Dendritic cell treated with granulocyte-macrophage colony-stimulating factor and Interleukin-4, amounts not matched to agents 40 ng/mL and 50 ng/mL, for 4 days (primary cell): ENCODE data around the gene DDC.
"Not testable (repeated sequence)": the region's sequence is repeated elsewhere in the genome, so short reads cannot be mapped to it uniquely, and the experiment has no call there.

Experiments used
- H3K27ac Mint-ChIP-seq: one replicate; pipeline ENCODE4 v1.8.0; 2022; ENCODE audit warnings: mild to moderate bottlenecking, mixed read lengths
- H3K27me3 Mint-ChIP-seq: one replicate; pipeline ENCODE4 v1.8.0; 2022; ENCODE audit warnings: mild to moderate bottlenecking, mixed read lengths
- H3K36me3 Mint-ChIP-seq: one replicate; pipeline ENCODE4 v1.8.0; 2022; ENCODE audit warnings: low read depth, mixed read lengths
- H3K4me1 Mint-ChIP-seq: one replicate; pipeline ENCODE4 v1.8.0; 2022; ENCODE audit warnings: low read depth, mixed read lengths
- H3K4me3 Mint-ChIP-seq: one replicate; pipeline ENCODE4 v1.8.0; 2022; ENCODE audit warnings: mild to moderate bottlenecking, moderate library complexity, mixed read lengths
- H3K9me3 Mint-ChIP-seq: one replicate; pipeline ENCODE4 v1.8.0; 2022; ENCODE audit warnings: mixed read lengths
- intact Hi-C: fragments of 100-400 bp; cut with micrococcal nuclease; formaldehyde crosslinking; loops from one replicate; pipeline ENCODE4 v1.15.0; 2022

The DDC gene

DNA sequence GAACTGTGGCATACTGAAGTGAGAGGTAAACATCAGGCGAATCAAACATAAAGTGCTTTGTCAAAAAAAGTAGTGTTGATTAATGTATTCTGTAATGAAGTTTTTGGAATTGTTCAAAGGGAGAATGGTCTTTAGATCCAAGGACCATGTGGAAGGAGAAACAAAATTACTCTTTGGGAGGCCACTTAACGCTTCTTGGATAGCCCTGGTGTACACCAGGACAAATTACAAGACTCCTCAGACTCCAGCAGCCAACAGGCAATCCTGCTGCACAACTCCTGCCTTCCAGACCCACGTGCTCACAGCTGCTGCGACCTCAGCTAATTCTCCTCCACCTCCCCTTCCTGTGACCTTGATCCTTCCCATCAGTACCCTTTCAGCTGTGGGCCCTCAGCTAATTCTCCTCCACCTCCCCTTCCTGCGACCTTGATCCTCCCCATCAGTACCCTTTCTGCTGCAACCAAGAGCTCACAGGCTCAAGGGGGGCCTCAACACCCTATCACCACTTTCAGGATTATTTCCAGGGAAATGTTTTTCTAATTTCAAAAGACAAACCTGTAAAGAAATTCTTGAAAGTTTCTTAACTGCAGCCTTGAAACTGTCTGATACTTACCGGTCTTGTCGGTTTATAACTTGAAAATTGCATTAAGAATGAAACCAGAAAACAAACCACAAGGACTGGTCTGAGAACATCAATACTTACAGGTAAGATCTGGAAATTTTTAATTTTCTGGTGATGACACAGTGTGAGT lies 29.7 kb upstream of the DDC start:
- Mint-ChIP-seq H3K27me3 (no peaks in the 10 kb centered on the region), H3K9me3 (no peaks in the 10 kb centered on the region), H3K27ac (no peak overlapping the region), H3K4me1 (peaks cover 9% of the 10 kb centered on the region), H3K36me3 (peaks cover 13% of the 10 kb centered on the region), H3K4me3 (no peak overlapping the region)
- intact Hi-C loops, result no loop called here

- Mint-ChIP-seq H3K4me3 (no peak overlapping the region), H3K9me3 (no peaks in the 10 kb centered on the region), H3K27ac (no peak overlapping the region), H3K27me3 (no peaks in the 10 kb centered on the region), H3K36me3 (peaks cover 13% of the 10 kb centered on the region), H3K4me1 (peaks cover 9% of the 10 kb centered on the region)
- intact Hi-C loops, result no loop called here
Observed at GRCh38 chr7:50594136-50594535, 28.9 kb upstream of the DDC start.

- peaks cover 13% of the 10 kb centered on the region for H3K36me3 Mint-ChIP-seq
- no peak overlapping the region for H3K4me3 Mint-ChIP-seq
- intact Hi-C loops, result no loop called here
- H3K9me3 Mint-ChIP-seq, result no peaks in the 10 kb centered on the region
- H3K27me3 Mint-ChIP-seq, result no peaks in the 10 kb centered on the region
- no peaks in the 10 kb centered on the region for H3K4me1 Mint-ChIP-seq
- H3K27ac Mint-ChIP-seq, result no peak overlapping the region
Observed at GRCh38 chr7:50592940-50593339, 27.7 kb upstream of the DDC start.

DNA sequence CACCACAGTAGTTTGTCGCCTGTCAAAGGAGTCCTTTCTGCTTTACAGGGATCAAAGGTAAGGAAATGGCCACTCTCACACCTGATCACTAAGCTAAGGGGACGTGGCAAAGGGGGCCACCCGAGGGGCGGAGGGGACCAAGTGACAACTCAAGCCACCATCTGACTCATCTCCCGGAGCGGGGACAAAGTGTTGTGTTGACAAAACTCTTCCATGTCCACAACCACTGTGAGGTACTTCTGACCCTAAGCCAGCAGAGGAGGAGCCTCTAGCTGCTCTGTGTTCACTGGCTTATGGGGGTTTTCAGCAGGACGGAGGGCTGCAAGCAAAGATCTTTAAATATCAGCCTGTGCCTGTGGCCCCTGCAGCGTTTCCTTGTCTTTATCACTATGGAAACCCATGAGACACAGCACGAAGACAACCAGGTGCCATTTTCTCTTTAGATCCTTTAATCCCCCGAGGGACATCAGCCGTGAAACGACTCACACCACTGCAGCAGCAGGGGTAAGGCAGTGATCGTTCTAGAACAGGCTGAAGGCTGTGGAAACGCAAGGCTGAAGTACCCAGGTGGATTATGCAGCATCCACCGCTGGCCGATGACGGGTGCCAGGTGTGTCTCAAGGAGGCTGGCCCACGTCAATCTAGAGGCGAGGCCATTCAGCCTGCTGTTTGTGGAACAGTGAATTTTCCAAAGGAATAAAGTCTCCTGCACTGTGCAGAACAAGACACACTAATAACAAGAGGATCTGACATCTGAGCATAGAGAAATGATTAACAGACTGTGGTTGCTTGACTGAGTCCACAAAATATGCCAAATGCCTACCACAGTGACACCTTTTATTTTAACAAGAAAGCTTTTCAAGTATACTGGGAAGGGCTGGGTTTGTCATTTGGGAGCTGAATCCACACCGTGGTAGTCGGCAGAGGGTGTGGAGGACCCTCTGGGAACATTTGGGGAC lies 26.6 kb upstream of the DDC start:
- peaks cover 13% of the 10 kb centered on the region for H3K36me3 Mint-ChIP-seq
- no peaks in the 10 kb centered on the region for H3K9me3 Mint-ChIP-seq
- H3K4me1 Mint-ChIP-seq, result no peaks in the 10 kb centered on the region
- no peaks in the 10 kb centered on the region for H3K27me3 Mint-ChIP-seq
- no peak overlapping the region for H3K4me3 Mint-ChIP-seq
- no peak overlapping the region for H3K27ac Mint-ChIP-seq
- intact Hi-C loops, result no loop called here

DNA sequence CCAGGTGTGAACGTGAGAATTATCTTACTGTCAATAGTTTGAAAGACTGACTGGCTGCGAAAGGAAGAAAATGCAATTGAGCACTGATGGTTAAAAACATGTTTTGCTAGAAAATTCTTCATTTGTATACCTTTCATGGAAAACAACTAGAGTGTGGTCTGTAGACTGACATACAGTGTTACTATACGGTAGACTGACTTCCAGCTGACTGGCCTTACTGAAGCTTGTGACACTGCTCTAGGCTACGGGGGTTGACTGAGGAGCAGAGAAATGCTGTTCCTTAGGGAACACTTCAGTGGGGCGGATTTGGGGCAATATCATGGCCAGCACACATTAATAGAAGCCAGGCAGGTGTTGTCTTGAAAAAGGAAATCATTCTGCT lies 25.9 kb upstream of the DDC start:
- Mint-ChIP-seq H3K27ac (no peak overlapping the region), H3K9me3 (no peaks in the 10 kb centered on the region), H3K36me3 (peaks cover 13% of the 10 kb centered on the region), H3K4me1 (no peaks in the 10 kb centered on the region), H3K27me3 (no peaks in the 10 kb centered on the region), H3K4me3 (no peak overlapping the region)
- intact Hi-C loops, result no loop called here

GRCh38 chr7:50590535-50590934 lies 25.3 kb upstream of the DDC start:
- intact Hi-C loops, result no loop called here
- Mint-ChIP-seq H3K36me3 (peaks cover 13% of the 10 kb centered on the region), H3K4me3 (no peak overlapping the region), H3K4me1 (no peaks in the 10 kb centered on the region), H3K9me3 (no peaks in the 10 kb centered on the region), H3K27ac (no peak overlapping the region), H3K27me3 (no peaks in the 10 kb centered on the region)

- intact Hi-C loops, result no loop called here
- Mint-ChIP-seq H3K4me3 (no peak overlapping the region), H3K36me3 (peaks cover 6% of the 10 kb centered on the region), H3K27ac (no peak overlapping the region), H3K27me3 (no peaks in the 10 kb centered on the region), H3K4me1 (no peaks in the 10 kb centered on the region), H3K9me3 (peaks cover 2% of the 10 kb centered on the region)
Observed at GRCh38 chr7:50589364-50589763, 24.2 kb upstream of the DDC start.

- Mint-ChIP-seq H3K4me3 (no peak overlapping the region), H3K36me3 (peaks cover 6% of the 10 kb centered on the region), H3K27ac (no peak overlapping the region), H3K4me1 (no peaks in the 10 kb centered on the region), H3K9me3 (peaks cover 6% of the 10 kb centered on the region), H3K27me3 (no peaks in the 10 kb centered on the region)
- intact Hi-C loops, result no loop called here
Observed at GRCh38 chr7:50588937-50589336, 23.7 kb upstream of the DDC start.

DNA sequence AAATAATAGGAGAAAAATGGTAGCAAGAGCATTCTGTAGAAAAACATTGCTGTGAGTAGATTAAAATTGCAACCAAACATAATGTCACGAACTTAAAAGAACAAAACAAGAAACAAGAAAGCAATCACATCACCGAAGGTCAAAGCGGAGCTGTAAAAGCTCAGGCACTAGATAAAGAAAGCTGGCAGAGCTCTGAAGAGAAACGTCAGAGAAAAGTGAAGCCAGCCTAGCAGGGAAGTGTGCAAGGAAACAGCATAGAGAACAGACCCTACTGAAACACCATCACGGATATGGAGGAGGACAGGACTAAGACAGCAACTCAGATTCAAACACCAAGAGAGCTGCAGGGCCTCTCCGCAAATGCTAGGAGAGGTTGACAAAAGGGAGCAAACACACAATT lies 22.5 kb upstream of the DDC start:
- Mint-ChIP-seq H3K9me3 (peaks cover 18% of the 10 kb centered on the region), H3K4me3 (no peak overlapping the region), H3K27ac (no peak overlapping the region), H3K36me3 (peaks cover 4% of the 10 kb centered on the region), H3K27me3 (no peaks in the 10 kb centered on the region), H3K4me1 (no peaks in the 10 kb centered on the region)
- intact Hi-C loops, result no loop called here

DNA sequence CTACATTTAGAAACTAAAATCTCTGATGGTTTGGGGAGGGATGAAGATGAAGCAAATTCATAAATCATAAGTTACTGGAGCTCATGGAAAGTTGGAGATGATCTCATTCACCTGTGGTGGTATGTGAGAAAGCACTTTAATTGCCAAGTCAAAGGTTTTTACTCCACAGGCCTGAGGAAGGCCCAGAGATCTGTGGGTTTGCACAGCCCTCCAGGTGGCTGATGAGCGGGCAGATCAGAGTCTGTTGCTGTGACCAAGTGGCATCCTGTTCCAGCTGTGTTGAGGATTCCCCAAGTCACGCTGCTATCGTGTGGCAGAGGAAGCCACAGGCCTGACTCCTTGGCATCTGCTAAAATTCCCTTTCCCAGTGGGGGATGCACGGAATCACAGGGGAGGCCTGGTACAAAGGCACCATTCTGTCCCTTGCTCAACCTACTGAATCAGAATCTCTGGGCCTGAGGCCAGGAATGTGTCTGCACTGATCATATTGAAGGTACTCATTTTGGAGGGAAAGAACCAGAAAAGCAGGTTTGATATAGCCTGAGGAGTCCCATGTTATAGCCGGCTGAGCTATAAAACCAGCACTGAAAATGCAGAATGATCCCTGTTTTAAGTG lies 19.7 kb upstream of the DDC start:
- H3K36me3 Mint-ChIP-seq, result no peaks in the 10 kb centered on the region
- H3K4me1 Mint-ChIP-seq, result no peaks in the 10 kb centered on the region
- intact Hi-C loops, result no loop called here
- H3K4me3 Mint-ChIP-seq, result no peak overlapping the region
- H3K9me3 Mint-ChIP-seq, result peaks cover 22% of the 10 kb centered on the region
- H3K27ac Mint-ChIP-seq, result no peak overlapping the region
- no peaks in the 10 kb centered on the region for H3K27me3 Mint-ChIP-seq

DNA sequence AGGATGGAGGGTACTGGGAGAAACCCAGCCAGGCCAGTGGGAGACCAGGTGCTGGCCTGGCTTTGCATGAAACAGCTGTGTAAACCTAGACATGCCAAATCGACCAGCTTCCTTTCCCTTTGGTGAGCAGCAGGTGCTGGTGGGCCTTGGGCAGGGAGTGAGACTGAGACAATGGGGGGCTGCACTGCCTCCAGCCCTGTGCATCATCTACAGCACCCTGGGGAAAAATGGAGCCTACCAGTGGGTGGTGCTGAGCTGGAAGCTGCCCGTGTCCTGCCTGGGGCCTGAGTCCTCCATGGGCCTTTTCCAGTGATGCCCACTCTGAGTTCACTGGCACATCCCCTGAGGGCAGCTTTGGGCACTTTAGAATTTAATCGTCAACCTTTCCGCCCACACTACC lies 19.2 kb upstream of the DDC start:
- Mint-ChIP-seq H3K4me3 (no peak overlapping the region), H3K27me3 (no peaks in the 10 kb centered on the region), H3K36me3 (no peaks in the 10 kb centered on the region), H3K4me1 (no peaks in the 10 kb centered on the region), H3K27ac (no peak overlapping the region), H3K9me3 (peaks cover 22% of the 10 kb centered on the region)
- intact Hi-C loops, result no loop called here

GRCh38 chr7:50583295-50583694 lies 18.1 kb upstream of the DDC start:
- H3K4me3 Mint-ChIP-seq, H3K36me3 Mint-ChIP-seq, H3K4me1 Mint-ChIP-seq, intact Hi-C loops, H3K27me3 Mint-ChIP-seq, H3K27ac Mint-ChIP-seq: not testable (repeated sequence)
- peaks cover 22% of the 10 kb centered on the region for H3K9me3 Mint-ChIP-seq

GRCh38 chr7:50582271-50582670 lies 17.1 kb upstream of the DDC start:
- H3K36me3 Mint-ChIP-seq, H3K4me3 Mint-ChIP-seq, H3K4me1 Mint-ChIP-seq, H3K27me3 Mint-ChIP-seq, H3K27ac Mint-ChIP-seq, intact Hi-C loops: not testable (repeated sequence)
- H3K9me3 Mint-ChIP-seq, result peaks cover 25% of the 10 kb centered on the region

- H3K27ac Mint-ChIP-seq, H3K27me3 Mint-ChIP-seq, H3K4me1 Mint-ChIP-seq, intact Hi-C loops, H3K36me3 Mint-ChIP-seq, H3K4me3 Mint-ChIP-seq: not testable (repeated sequence)
- peaks cover 34% of the 10 kb centered on the region for H3K9me3 Mint-ChIP-seq
Observed at GRCh38 chr7:50580666-50581065, 15.5 kb upstream of the DDC start.
